Measurements from ENCODE around the gene ABHD17B. TPM values are rescaled to one million over a fixed set of nuclear protein-coding genes. Genes with fewer than 3 reads are reported as not detected.

ABHD17B gene
- total and polyA plus RNA-seq, 12 donors = 2.4 to 45.2 (median 15.3) TPM

GRCh38 chr9:71891557-71892189 lies 19.3 kb downstream of the ABHD17B start:
- Histone ChIP-seq H3K9me3 (replicated peaks in 1 of 3) (no peaks in the 10 kb centered on the region), H3K36me3 (replicated peaks in 1 of 2) (no peaks in the 10 kb centered on the region), H3K4me1 (replicated peaks in 1 of 2) (peaks cover 0 to 10% of the 10 kb centered on the region in 2 donors), H3K4me3 (no peak overlapping the region), H3K27me3 (no peaks in the 10 kb centered on the region), H3K27ac (no peak overlapping the region)
- intact Hi-C loops (cut with DNase I) = no loop called here
- DNase-seq = no peak
- WGBS, 4 donors = 90 to 96% (median 91%) methylated on average over 4 of the region's 4 CpGs
- TF ChIP-seq, protein P1, sequence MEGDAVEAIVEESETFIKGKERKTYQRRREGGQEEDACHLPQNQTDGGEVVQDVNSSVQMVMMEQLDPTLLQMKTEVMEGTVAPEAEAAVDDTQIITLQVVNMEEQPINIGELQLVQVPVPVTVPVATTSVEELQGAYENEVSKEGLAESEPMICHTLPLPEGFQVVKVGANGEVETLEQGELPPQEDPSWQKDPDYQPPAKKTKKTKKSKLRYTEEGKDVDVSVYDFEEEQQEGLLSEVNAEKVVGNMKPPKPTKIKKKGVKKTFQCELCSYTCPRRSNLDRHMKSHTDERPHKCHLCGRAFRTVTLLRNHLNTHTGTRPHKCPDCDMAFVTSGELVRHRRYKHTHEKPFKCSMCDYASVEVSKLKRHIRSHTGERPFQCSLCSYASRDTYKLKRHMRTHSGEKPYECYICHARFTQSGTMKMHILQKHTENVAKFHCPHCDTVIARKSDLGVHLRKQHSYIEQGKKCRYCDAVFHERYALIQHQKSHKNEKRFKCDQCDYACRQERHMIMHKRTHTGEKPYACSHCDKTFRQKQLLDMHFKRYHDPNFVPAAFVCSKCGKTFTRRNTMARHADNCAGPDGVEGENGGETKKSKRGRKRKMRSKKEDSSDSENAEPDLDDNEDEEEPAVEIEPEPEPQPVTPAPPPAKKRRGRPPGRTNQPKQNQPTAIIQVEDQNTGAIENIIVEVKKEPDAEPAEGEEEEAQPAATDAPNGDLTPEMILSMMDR (IDR thresholded peaks at IDR 0.05) = no peak
- TF ChIP-seq POLR2A (IDR thresholded peaks at IDR 0.05) = no peak

GRCh38 chr9:71890042-71890679 lies 20.8 kb downstream of the ABHD17B start:
- intact Hi-C loops (cut with DNase I) = no loop called here
- TF ChIP-seq POLR2A (IDR thresholded peaks at IDR 0.05) = no peak
- TF ChIP-seq, protein P1 (IDR thresholded peaks at IDR 0.05) = no peak
- Histone ChIP-seq H3K4me3 (no peak overlapping the region), H3K4me1 (replicated peaks in 1 of 2) (peaks cover 0 to under 1% of the 10 kb centered on the region in 2 donors), H3K36me3 (replicated peaks in 1 of 2) (no peaks in the 10 kb centered on the region), H3K9me3 (replicated peaks in 1 of 3) (peaks cover 0 to 5% (median 0%) of the 10 kb centered on the region in 3 donors), H3K27me3 (no peaks in the 10 kb centered on the region), H3K27ac (no peak overlapping the region)
- 89 to 95% (median 92%) methylated on average over 3 of the region's 3 CpGs for WGBS, 4 donors
- DNase-seq = no peak

DNA sequence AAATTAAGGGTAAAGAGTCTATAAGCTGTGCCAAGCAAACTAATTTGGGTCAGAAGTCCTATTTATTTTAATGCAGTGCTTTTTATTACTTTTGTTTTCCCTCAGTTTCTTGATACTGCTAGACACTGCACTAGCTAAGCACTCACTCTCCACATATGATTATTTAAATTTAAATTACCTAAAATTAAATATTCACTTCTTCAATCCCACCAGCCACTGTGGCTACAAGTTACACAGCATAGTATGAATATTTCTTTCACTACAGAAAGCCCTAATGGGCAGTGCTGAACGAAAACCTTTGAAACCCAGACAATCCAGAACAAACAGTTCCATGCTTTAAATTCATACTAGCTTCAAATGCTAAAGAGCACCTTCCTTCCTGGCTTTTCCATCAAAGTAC lies 23.6 kb downstream of the ABHD17B start:
- Histone ChIP-seq H3K4me1 (replicated peaks in 1 of 2) (no peaks in the 10 kb centered on the region), H3K9me3 (replicated peaks in 1 of 3) (peaks cover 0 to 5% (median 0%) of the 10 kb centered on the region in 3 donors), H3K27ac (no peak overlapping the region), H3K4me3 (no peak overlapping the region), H3K27me3 (no peaks in the 10 kb centered on the region), H3K36me3 (replicated peaks in 1 of 2) (no peaks in the 10 kb centered on the region)
- 76 to 88% (median 78%) methylated on average over 1 of the region's 1 CpG for WGBS, 4 donors
- TF ChIP-seq POLR2A (IDR thresholded peaks at IDR 0.05) = no peak
- TF ChIP-seq, protein P1 (IDR thresholded peaks at IDR 0.05) = no peak
- DNase-seq = no peak
- intact Hi-C loops (cut with DNase I) = no loop called here

GRCh38 chr9:71886541-71886940 lies 24.5 kb downstream of the ABHD17B start:
- no peak overlapping the region for H3K27ac ChIP-seq

More at GRCh38 chr9:71886541-71886940, 24.5 kb downstream of the ABHD17B start:
- Histone ChIP-seq H3K27me3 (no peaks in the 10 kb centered on the region), H3K36me3 (replicated peaks in 1 of 2) (no peaks in the 10 kb centered on the region), H3K9me3 (replicated peaks in 1 of 3) (peaks cover 0 to 5% (median 0%) of the 10 kb centered on the region in 3 donors), H3K4me1 (replicated peaks in 1 of 2) (no peaks in the 10 kb centered on the region), H3K4me3 (no peak overlapping the region)
- TF ChIP-seq, protein P1 (IDR thresholded peaks at IDR 0.05) = no peak
- TF ChIP-seq POLR2A (IDR thresholded peaks at IDR 0.05) = no peak
- intact Hi-C loops (cut with DNase I) = no loop called here
- no peak for DNase-seq
- 97 to 99% (median 98%) methylated on average over 10 of the region's 10 CpGs for WGBS, 4 donors

Data from adrenal gland (tissue), 12 donors.